ENCODE data around the gene SERPINA3.

GRCh38 chr14:94601884-94602391 lies 10.3 kb upstream of the SERPINA3 start:
- TF ChIP-seq, protein P1, sequence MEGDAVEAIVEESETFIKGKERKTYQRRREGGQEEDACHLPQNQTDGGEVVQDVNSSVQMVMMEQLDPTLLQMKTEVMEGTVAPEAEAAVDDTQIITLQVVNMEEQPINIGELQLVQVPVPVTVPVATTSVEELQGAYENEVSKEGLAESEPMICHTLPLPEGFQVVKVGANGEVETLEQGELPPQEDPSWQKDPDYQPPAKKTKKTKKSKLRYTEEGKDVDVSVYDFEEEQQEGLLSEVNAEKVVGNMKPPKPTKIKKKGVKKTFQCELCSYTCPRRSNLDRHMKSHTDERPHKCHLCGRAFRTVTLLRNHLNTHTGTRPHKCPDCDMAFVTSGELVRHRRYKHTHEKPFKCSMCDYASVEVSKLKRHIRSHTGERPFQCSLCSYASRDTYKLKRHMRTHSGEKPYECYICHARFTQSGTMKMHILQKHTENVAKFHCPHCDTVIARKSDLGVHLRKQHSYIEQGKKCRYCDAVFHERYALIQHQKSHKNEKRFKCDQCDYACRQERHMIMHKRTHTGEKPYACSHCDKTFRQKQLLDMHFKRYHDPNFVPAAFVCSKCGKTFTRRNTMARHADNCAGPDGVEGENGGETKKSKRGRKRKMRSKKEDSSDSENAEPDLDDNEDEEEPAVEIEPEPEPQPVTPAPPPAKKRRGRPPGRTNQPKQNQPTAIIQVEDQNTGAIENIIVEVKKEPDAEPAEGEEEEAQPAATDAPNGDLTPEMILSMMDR (IDR thresholded peaks at IDR 0.05): no peak
- TF ChIP-seq EZH2 (IDR thresholded peaks at IDR 0.05; ENCODE audit: borderline replicate concordance, insufficient read depth, low read depth, low read length, poor library complexity, severe bottlenecking): no peak
